Memory B cell (primary cell): ENCODE results near the gene SFSWAP.

Experiments used
- ATAC-seq: fragments of 150-1000 bp; cut with Tn5 transposase; 2 replicates; pipeline ENCODE4 v1.10.0; 2021; ENCODE audit warnings: low read depth, mild to moderate bottlenecking, moderate library complexity
- DNase-seq, 2 donors: peaks; one replicate each; pipeline ENCODE4 v3.0.0; 2022; ENCODE audit warnings: low spot score in 2 of 2
- H3K27ac Mint-ChIP-seq: one replicate; pipeline ENCODE4 v1.8.0; 2022; ENCODE audit warnings: mild to moderate bottlenecking, moderate library complexity, mixed read lengths
- H3K27me3 Mint-ChIP-seq: one replicate; pipeline ENCODE4 v1.8.0; 2022; ENCODE audit warnings: mixed read lengths
- H3K36me3 Mint-ChIP-seq: one replicate; pipeline ENCODE4 v1.8.0; 2022; ENCODE audit warnings: mild to moderate bottlenecking, mixed read lengths
- H3K4me1 Mint-ChIP-seq: one replicate; pipeline ENCODE4 v1.8.0; 2022; ENCODE audit warnings: mixed read lengths
- H3K4me3 Mint-ChIP-seq: one replicate; pipeline ENCODE4 v1.8.0; 2022; ENCODE audit warnings: mild to moderate bottlenecking, moderate library complexity, mixed read lengths
- H3K9me3 Mint-ChIP-seq: one replicate; pipeline ENCODE4 v1.8.0; 2022; ENCODE audit warnings: mixed read lengths

The SFSWAP gene

GRCh38 chr12:131840643-131841416 is 129.9 kb downstream of the SFSWAP start:
- ATAC-seq (no peak), DNase-seq (no peak)
- Mint-ChIP-seq H3K9me3 (no peaks in the 10 kb centered on the region), H3K36me3 (no peaks in the 10 kb centered on the region), H3K4me1 (no peaks in the 10 kb centered on the region), H3K27me3 (peaks cover 2% of the 10 kb centered on the region), H3K27ac (no peak overlapping the region), H3K4me3 (no peak overlapping the region)

GRCh38 chr12:131841547-131841946 is 130.7 kb downstream of the SFSWAP start:
- H3K4me3 Mint-ChIP-seq, result no peak overlapping the region
- no peaks in the 10 kb centered on the region for H3K9me3 Mint-ChIP-seq
- H3K27me3 Mint-ChIP-seq, result peaks cover 4% of the 10 kb centered on the region
- no peaks in the 10 kb centered on the region for H3K4me1 Mint-ChIP-seq
- DNase-seq, result no peak
- no peak overlapping the region for H3K27ac Mint-ChIP-seq
- ATAC-seq, result no peak
- no peaks in the 10 kb centered on the region for H3K36me3 Mint-ChIP-seq

GRCh38 chr12:131842169-131842568 is 131.3 kb downstream of the SFSWAP start:
- ATAC-seq, result no peak
- H3K4me3 Mint-ChIP-seq, result no peak overlapping the region
- no peak overlapping the region for H3K27ac Mint-ChIP-seq
- H3K4me1 Mint-ChIP-seq, result no peaks in the 10 kb centered on the region
- no peaks in the 10 kb centered on the region for H3K9me3 Mint-ChIP-seq
- H3K27me3 Mint-ChIP-seq, result peaks cover 4% of the 10 kb centered on the region
- H3K36me3 Mint-ChIP-seq, result no peaks in the 10 kb centered on the region
- DNase-seq, result no peak

GRCh38 chr12:131843527-131843926 is 132.6 kb downstream of the SFSWAP start:
- no peak for ATAC-seq
- Mint-ChIP-seq H3K27me3 (peaks cover 2% of the 10 kb centered on the region), H3K4me1 (no peaks in the 10 kb centered on the region), H3K4me3 (no peak overlapping the region), H3K27ac (no peak overlapping the region), H3K9me3 (no peaks in the 10 kb centered on the region), H3K36me3 (no peaks in the 10 kb centered on the region)
- no peak for DNase-seq

- no peaks in the 10 kb centered on the region for H3K9me3 Mint-ChIP-seq
- no peak overlapping the region for H3K4me3 Mint-ChIP-seq
- no peak overlapping the region for H3K27ac Mint-ChIP-seq
- ATAC-seq (no peak), DNase-seq (no peak)
- H3K27me3 Mint-ChIP-seq, result peaks cover 2% of the 10 kb centered on the region
- H3K4me1 Mint-ChIP-seq, result no peaks in the 10 kb centered on the region
- no peaks in the 10 kb centered on the region for H3K36me3 Mint-ChIP-seq
Observed at GRCh38 chr12:131844140-131844539, 133.2 kb downstream of the SFSWAP start.

- H3K4me1 Mint-ChIP-seq, result no peaks in the 10 kb centered on the region
- H3K27ac Mint-ChIP-seq, result no peak overlapping the region
- no peak for DNase-seq
- no peaks in the 10 kb centered on the region for H3K9me3 Mint-ChIP-seq
- H3K4me3 Mint-ChIP-seq, result no peak overlapping the region
- no peak for ATAC-seq
- peaks cover 2% of the 10 kb centered on the region for H3K27me3 Mint-ChIP-seq
- no peaks in the 10 kb centered on the region for H3K36me3 Mint-ChIP-seq
Observed at GRCh38 chr12:131844656-131845055, 133.8 kb downstream of the SFSWAP start.

GRCh38 chr12:131845121-131845520 is 134.2 kb downstream of the SFSWAP start:
- Mint-ChIP-seq H3K9me3 (no peaks in the 10 kb centered on the region), H3K36me3 (no peaks in the 10 kb centered on the region), H3K27ac (no peak overlapping the region), H3K4me3 (no peak overlapping the region), H3K4me1 (no peaks in the 10 kb centered on the region), H3K27me3 (peaks cover 2% of the 10 kb centered on the region)
- DNase-seq (no peak), ATAC-seq (no peak)

- Mint-ChIP-seq H3K4me3 (no peak overlapping the region), H3K9me3 (no peaks in the 10 kb centered on the region), H3K36me3 (no peaks in the 10 kb centered on the region), H3K4me1 (no peaks in the 10 kb centered on the region), H3K27me3 (peaks cover 7% of the 10 kb centered on the region), H3K27ac (no peak overlapping the region)
- DNase-seq (no peak), ATAC-seq (no peak)
Observed at GRCh38 chr12:131847456-131847855, 136.6 kb downstream of the SFSWAP start.

- Mint-ChIP-seq H3K4me3 (no peak overlapping the region), H3K36me3 (no peaks in the 10 kb centered on the region), H3K4me1 (no peaks in the 10 kb centered on the region), H3K9me3 (no peaks in the 10 kb centered on the region), H3K27me3 (peaks cover 11% of the 10 kb centered on the region), H3K27ac (no peak overlapping the region)
- ATAC-seq (no peak), DNase-seq (no peak)
Observed at GRCh38 chr12:131848753-131849152, 137.9 kb downstream of the SFSWAP start.
